ENCODE measurements around the gene SCRT2. TPM values are rescaled to one million over a fixed set of nuclear protein-coding genes. Genes with fewer than 3 reads are reported as not detected.

The SCRT2 gene
- polyA plus RNA-seq, 1 of the 3 experiments (the other 2 are of a cell fraction) = not detected

DNA sequence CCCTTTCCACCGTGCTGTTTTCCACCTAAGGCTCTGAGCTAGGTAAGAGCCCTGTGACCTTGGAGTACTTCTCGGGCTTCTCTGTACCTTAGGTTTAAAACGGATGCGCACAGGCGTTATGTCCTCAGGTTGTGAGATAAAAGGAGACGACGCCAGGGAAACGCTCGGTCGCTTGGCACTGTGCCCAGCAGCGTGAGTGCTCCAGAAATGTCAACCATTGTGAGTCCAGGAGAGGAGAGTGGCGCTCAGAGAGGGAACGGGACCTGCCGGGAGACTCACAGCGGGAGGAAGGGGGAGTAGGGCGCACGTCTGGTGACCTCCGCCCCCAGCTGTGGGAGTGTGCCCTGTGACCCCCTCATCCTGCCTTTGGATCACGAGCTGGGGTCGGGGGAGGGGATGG is 33.8 kb upstream of the SCRT2 start:
- TF ChIP-seq SMC3 (IDR thresholded peaks at IDR 0.05; ENCODE audit: low read depth, low read length) (no peak), RFX5 (IDR thresholded peaks at IDR 0.05; ENCODE audit: low read length) (no peak), FOXM1 (IDR thresholded peaks at IDR 0.05; ENCODE audit: low read depth) (no peak), MXI1 (IDR thresholded peaks at IDR 0.05; ENCODE audit: low read depth, low read length) (no peak)
- Histone ChIP-seq H3K9me3 (no peaks in the 10 kb centered on the region), H2AFZ (ENCODE audit: low read depth) (no peak overlapping the region), H3K36me3 (replicated peaks in 1 of 2; ENCODE audit: control insufficient read depth in 1 of 2, insufficient read depth in 2 of 2, low read length in 1 of 2) (no peaks in the 10 kb centered on the region), H3F3A (replicated peaks; ENCODE audit: insufficient read depth) (no peaks in the 10 kb centered on the region), H3K27ac (ENCODE audit: low read depth in 2 of 2, low read length in 1 of 2) (no peak overlapping the region; a peak in 1 of 4 replicates), H3K4me2 (no peak overlapping the region), H3K9ac (no peak overlapping the region), H3K79me2 (ENCODE audit: insufficient read depth) (no peaks in the 10 kb centered on the region), H4K20me1 (ENCODE audit: insufficient read depth) (no peaks in the 10 kb centered on the region), H3K27me3 (ENCODE audit: insufficient read depth) (peaks cover 8% of the 10 kb centered on the region; the same call in 1 of the 2 replicates), H3K4me1 (ENCODE audit: control insufficient read depth in 1 of 2, insufficient read depth in 2 of 2, low read depth in 1 of 2, low read length in 1 of 2) (peaks cover 0 to 7% of the 10 kb centered on the region in 2 experiments; a peak in 1 of 4 replicates), H3K9me2 (no peaks in the 10 kb centered on the region), H3K4me3 (ENCODE audit: low read depth in 2 of 2, low read length in 1 of 2) (peak overlapping the region in 1 of 2 experiments; percentile 34; a peak in 1 of 4 replicates)
- CTCF ChIA-PET = interaction anchor here (0.8 to 5.8 kb wide), 6 partner anchors 8 to 42 kb away, joined by 3 to 29 read pairs (median 4); no protein-coding TSS in a partner anchor
- POLR2A ChIA-PET = interaction anchor here (2.1 kb wide), 1 partner anchor 10 kb away, joined by 5 read pairs; no protein-coding TSS in a partner anchor
- WGBS (ENCODE audit: low lambda C conversion rate) = 29% methylated on average over 18 of the region's 20 CpGs
- DNase-seq = peak; percentile 71

DNA sequence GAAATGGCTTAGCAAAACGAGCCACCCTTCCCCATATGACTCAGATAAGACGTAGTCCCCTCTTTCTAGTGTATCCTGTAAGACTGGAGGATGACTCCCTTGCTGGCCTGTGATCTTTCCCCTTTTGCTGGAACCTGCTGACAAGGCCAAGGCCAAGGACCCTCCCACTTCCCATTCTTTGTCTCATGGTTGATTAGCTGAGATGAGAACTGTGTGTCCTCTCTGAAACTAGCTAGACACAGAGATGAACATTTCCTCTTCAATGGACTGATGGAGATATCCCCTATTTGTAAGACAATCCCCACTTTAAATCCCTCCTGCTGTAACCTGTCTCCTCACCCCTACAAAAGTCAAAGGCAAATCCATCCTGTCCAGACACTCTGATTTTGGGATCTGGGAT is 33.4 kb upstream of the SCRT2 start:
- H3F3A ChIP-seq (replicated peaks; ENCODE audit: insufficient read depth) = no peaks in the 10 kb centered on the region
- ChIA-PET CTCF (interaction anchor here (0.6 to 5.8 kb wide), 5 partner anchors 9 to 439 kb away, joined by 3 to 29 read pairs (median 4); no protein-coding TSS in a partner anchor), POLR2A (interaction anchor here (2.1 kb wide), 1 partner anchor 9 kb away, joined by 5 read pairs; no protein-coding TSS in a partner anchor)
- peaks cover 8% of the 10 kb centered on the region; the same call in 1 of the 2 replicates for H3K27me3 ChIP-seq (ENCODE audit: insufficient read depth)
- H2AFZ ChIP-seq (ENCODE audit: low read depth) = no peak overlapping the region
- H3K4me3 ChIP-seq (ENCODE audit: low read depth in 2 of 2, low read length in 1 of 2) = no peak overlapping the region
- H3K9me2 ChIP-seq = no peaks in the 10 kb centered on the region
- no peak overlapping the region for H3K9ac ChIP-seq
- H4K20me1 ChIP-seq (ENCODE audit: insufficient read depth) = no peaks in the 10 kb centered on the region
- no peaks in the 10 kb centered on the region for H3K36me3 ChIP-seq (replicated peaks in 1 of 2; ENCODE audit: control insufficient read depth in 1 of 2, insufficient read depth in 2 of 2, low read length in 1 of 2)
- H3K9me3 ChIP-seq = no peaks in the 10 kb centered on the region
- WGBS (ENCODE audit: low lambda C conversion rate) = 54% methylated on average over 2 of the region's 2 CpGs
- peaks cover 0 to 7% of the 10 kb centered on the region in 2 experiments; a peak in 1 of 4 replicates for H3K4me1 ChIP-seq (ENCODE audit: control insufficient read depth in 1 of 2, insufficient read depth in 2 of 2, low read depth in 1 of 2, low read length in 1 of 2)
- H3K79me2 ChIP-seq (ENCODE audit: insufficient read depth) = no peaks in the 10 kb centered on the region
- no peak overlapping the region; a peak in 1 of 4 replicates for H3K27ac ChIP-seq (ENCODE audit: low read depth in 2 of 2, low read length in 1 of 2)
- H3K4me2 ChIP-seq = no peak overlapping the region
- DNase-seq = no peak
- TF ChIP-seq EZH2phosphoT487 (IDR thresholded peaks at IDR 0.05; ENCODE audit: borderline replicate concordance, low read depth) (no peak), MXI1 (IDR thresholded peaks at IDR 0.05; ENCODE audit: low read depth, low read length) (no peak), SMC3 (IDR thresholded peaks at IDR 0.05; ENCODE audit: low read depth, low read length) (no peak), RAD21 (IDR thresholded peaks at IDR 0.05; ENCODE audit: low read length) (no peak), POLR2AphosphoS5 (IDR thresholded peaks at IDR 0.05; ENCODE audit: low read depth, low read length) (no peak), NRF1 (IDR thresholded peaks at IDR 0.05; ENCODE audit: low read depth, low read length) (no peak), RCOR1 (IDR thresholded peaks at IDR 0.05; ENCODE audit: low read length) (no peak), TEAD4 (IDR thresholded peaks at IDR 0.05; ENCODE audit: borderline replicate concordance, insufficient read depth) (no peak)
- TF ChIP-seq, protein P1, sequence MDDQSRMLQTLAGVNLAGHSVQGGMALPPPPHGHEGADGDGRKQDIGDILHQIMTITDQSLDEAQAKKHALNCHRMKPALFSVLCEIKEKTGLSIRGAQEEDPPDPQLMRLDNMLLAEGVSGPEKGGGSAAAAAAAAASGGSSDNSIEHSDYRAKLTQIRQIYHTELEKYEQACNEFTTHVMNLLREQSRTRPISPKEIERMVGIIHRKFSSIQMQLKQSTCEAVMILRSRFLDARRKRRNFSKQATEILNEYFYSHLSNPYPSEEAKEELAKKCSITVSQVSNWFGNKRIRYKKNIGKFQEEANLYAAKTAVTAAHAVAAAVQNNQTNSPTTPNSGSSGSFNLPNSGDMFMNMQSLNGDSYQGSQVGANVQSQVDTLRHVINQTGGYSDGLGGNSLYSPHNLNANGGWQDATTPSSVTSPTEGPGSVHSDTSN (IDR thresholded peaks at IDR 0.05) = no peak
- TF ChIP-seq, protein P2, sequence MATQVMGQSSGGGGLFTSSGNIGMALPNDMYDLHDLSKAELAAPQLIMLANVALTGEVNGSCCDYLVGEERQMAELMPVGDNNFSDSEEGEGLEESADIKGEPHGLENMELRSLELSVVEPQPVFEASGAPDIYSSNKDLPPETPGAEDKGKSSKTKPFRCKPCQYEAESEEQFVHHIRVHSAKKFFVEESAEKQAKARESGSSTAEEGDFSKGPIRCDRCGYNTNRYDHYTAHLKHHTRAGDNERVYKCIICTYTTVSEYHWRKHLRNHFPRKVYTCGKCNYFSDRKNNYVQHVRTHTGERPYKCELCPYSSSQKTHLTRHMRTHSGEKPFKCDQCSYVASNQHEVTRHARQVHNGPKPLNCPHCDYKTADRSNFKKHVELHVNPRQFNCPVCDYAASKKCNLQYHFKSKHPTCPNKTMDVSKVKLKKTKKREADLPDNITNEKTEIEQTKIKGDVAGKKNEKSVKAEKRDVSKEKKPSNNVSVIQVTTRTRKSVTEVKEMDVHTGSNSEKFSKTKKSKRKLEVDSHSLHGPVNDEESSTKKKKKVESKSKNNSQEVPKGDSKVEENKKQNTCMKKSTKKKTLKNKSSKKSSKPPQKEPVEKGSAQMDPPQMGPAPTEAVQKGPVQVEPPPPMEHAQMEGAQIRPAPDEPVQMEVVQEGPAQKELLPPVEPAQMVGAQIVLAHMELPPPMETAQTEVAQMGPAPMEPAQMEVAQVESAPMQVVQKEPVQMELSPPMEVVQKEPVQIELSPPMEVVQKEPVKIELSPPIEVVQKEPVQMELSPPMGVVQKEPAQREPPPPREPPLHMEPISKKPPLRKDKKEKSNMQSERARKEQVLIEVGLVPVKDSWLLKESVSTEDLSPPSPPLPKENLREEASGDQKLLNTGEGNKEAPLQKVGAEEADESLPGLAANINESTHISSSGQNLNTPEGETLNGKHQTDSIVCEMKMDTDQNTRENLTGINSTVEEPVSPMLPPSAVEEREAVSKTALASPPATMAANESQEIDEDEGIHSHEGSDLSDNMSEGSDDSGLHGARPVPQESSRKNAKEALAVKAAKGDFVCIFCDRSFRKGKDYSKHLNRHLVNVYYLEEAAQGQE (IDR thresholded peaks at IDR 0.05; ENCODE audit: low read depth, low read length) = no peak

Data from SK-N-SH (cell line).